ENCODE results near the gene JMJD8.

DNA sequence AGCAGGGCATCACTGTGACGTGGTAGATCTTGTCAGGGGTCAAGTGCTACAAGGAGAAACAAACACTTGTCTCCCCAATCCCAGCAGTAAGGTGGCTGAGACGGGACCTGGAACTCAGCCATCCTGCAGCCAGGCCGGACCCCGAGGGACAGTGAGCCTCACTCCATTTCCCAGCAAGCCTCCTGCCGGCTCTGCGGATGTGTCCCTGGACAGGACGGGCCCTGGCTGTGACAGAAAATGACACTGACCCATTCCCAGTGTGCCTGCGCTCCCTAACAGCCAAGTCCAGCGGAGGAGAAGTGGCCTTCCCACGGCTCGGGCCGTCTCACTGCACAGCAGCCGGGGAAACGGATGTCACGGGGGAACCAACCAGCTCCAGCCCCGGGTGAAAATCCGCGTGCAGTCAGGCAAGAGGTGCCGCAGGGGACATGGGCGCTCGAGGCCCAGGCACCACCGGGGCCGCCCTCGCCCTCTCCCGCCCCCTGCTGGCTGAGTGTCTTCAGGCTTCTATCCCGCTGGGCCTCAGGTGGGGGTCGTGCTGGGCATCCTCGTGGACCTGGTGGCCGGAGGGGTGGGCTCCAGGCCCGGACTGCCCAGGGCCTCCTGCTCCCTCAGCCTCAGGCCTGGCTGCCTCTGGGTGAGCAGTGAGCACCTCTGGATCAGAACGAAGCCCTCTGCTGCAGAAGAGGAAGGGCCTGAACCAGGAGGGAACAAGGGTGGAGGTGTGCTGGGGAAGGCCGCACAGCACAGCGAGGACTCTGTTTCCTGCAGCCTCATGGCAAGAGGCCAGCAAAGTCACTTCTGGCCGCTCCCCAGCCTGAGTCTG, 49.5 kb upstream of the JMJD8 start:
- no peak for TF ChIP-seq CTCF (IDR thresholded peaks at IDR 0.05)
- no peak for TF ChIP-seq POLR2A (IDR thresholded peaks at IDR 0.05)

Data from lower leg skin (tissue), 3 donors.